OCI-LY3 (cell line): Measurements from ENCODE around the gene LYPLA2.

Experiments used
- EZH2phosphoT487 ChIP-seq: fragments of 200-600 bp; shearing (Covaris generic); IDR thresholded peaks from 2 replicates; pipeline ENCODE4 v1.6.1; 2018; ENCODE audit warnings: antibody characterized with exemption, mixed run types, low read depth
- TF ChIP-seq, protein P1 (sequence below): fragments of 200-600, 300-600 bp; sonication (generic); IDR thresholded peaks from 2 replicates; pipeline ENCODE4 v1.5.1; 2014; ENCODE audit warnings: antibody characterized with exemption, low read length, low read depth

DNA sequence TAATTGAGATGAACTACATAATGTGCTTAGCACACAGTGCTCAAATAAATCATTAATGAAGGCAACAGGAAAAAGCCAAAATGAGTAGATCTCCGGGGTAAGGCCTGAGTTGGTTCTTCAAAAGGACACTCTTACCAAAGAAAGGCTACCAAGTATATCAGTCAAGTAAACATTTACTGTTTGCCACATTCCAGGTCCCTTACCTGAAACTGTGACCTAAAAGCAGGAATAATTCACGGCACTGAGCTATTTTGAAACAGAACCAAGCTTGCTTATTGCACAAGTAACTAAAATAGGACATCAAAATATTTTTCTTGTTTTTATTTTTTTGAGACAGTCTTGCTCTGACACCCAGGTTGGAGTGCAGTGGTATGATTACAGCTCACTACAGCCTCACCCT lies 14.7 kb upstream of the LYPLA2 start:
- TF ChIP-seq, protein P1, sequence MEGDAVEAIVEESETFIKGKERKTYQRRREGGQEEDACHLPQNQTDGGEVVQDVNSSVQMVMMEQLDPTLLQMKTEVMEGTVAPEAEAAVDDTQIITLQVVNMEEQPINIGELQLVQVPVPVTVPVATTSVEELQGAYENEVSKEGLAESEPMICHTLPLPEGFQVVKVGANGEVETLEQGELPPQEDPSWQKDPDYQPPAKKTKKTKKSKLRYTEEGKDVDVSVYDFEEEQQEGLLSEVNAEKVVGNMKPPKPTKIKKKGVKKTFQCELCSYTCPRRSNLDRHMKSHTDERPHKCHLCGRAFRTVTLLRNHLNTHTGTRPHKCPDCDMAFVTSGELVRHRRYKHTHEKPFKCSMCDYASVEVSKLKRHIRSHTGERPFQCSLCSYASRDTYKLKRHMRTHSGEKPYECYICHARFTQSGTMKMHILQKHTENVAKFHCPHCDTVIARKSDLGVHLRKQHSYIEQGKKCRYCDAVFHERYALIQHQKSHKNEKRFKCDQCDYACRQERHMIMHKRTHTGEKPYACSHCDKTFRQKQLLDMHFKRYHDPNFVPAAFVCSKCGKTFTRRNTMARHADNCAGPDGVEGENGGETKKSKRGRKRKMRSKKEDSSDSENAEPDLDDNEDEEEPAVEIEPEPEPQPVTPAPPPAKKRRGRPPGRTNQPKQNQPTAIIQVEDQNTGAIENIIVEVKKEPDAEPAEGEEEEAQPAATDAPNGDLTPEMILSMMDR = no peak
- TF ChIP-seq EZH2phosphoT487 = no peak
